HG02973 (cell line): ENCODE data around the gene ASB13.
"Not testable (repeated sequence)": the region's sequence is repeated elsewhere in the genome, so short reads cannot be mapped to it uniquely, and the experiment has no call there.

ENCODE experiments used
- ATAC-seq: cut with Tn5 transposase; IDR thresholded peaks from one replicate; pipeline ENCODE4 v1.9.1; 2021; ENCODE audit warnings: moderate library complexity; ENCODE audit not compliant: unreplicated experiment

ASB13 gene

GRCh38 chr10:5608608-5609220 lies 57.7 kb downstream of the ASB13 start:
- no peak for ATAC-seq

GRCh38 chr10:5607594-5607993 lies 58.8 kb downstream of the ASB13 start:
- no peak for ATAC-seq

GRCh38 chr10:5606864-5607263 lies 59.5 kb downstream of the ASB13 start:
- ATAC-seq: no peak

- ATAC-seq: no peak
Measured at GRCh38 chr10:5606321-5606720, 60.1 kb downstream of the ASB13 start.

- no peak for ATAC-seq
Measured at GRCh38 chr10:5604961-5605360, 61.4 kb downstream of the ASB13 start.

- ATAC-seq: no peak
Measured at GRCh38 chr10:5604236-5604925, 62.0 kb downstream of the ASB13 start.

GRCh38 chr10:5603848-5604170 lies 62.6 kb downstream of the ASB13 start:
- ATAC-seq: no peak

GRCh38 chr10:5603091-5603847 lies 63.1 kb downstream of the ASB13 start:
- ATAC-seq: no peak

GRCh38 chr10:5601826-5602495 lies 64.4 kb downstream of the ASB13 start:
- ATAC-seq: no peak

- ATAC-seq: no peak
Measured at GRCh38 chr10:5600908-5601307, 65.5 kb downstream of the ASB13 start.

- no peak for ATAC-seq
Measured at GRCh38 chr10:5599613-5600520, 66.5 kb downstream of the ASB13 start.

- ATAC-seq: no peak
Measured at GRCh38 chr10:5598085-5598690, 68.2 kb downstream of the ASB13 start.

- no peak for ATAC-seq
Measured at GRCh38 chr10:5596611-5597341, 69.6 kb downstream of the ASB13 start.

- ATAC-seq: no peak
Measured at GRCh38 chr10:5595994-5596471, 70.4 kb downstream of the ASB13 start.

GRCh38 chr10:5595591-5595990 lies 70.8 kb downstream of the ASB13 start:
- ATAC-seq: no peak

- no peak for ATAC-seq
Measured at GRCh38 chr10:5595095-5595494, 71.3 kb downstream of the ASB13 start.

GRCh38 chr10:5594271-5595049 lies 71.9 kb downstream of the ASB13 start:
- no peak for ATAC-seq

- not testable (repeated sequence) for ATAC-seq
Measured at GRCh38 chr10:5593347-5593746, 73.0 kb downstream of the ASB13 start.

GRCh38 chr10:5592070-5592469 lies 74.3 kb downstream of the ASB13 start:
- no peak for ATAC-seq
